ENCODE results near the gene SAP30L.

The SAP30L gene

GRCh38 chr5:154466147-154466546, 20.4 kb downstream of the SAP30L start:
- peak; percentile 26 for DNase-seq

GRCh38 chr5:154466671-154467070, 20.9 kb downstream of the SAP30L start:
- DNase-seq: peak; percentile 31

- DNase-seq: peak; percentile 54
These were observed 22.0 kb downstream of the SAP30L start for GRCh38 chr5:154467655-154468354.

- DNase-seq: no peak
These were observed 24.3 kb downstream of the SAP30L start for GRCh38 chr5:154470137-154470536.

DNA sequence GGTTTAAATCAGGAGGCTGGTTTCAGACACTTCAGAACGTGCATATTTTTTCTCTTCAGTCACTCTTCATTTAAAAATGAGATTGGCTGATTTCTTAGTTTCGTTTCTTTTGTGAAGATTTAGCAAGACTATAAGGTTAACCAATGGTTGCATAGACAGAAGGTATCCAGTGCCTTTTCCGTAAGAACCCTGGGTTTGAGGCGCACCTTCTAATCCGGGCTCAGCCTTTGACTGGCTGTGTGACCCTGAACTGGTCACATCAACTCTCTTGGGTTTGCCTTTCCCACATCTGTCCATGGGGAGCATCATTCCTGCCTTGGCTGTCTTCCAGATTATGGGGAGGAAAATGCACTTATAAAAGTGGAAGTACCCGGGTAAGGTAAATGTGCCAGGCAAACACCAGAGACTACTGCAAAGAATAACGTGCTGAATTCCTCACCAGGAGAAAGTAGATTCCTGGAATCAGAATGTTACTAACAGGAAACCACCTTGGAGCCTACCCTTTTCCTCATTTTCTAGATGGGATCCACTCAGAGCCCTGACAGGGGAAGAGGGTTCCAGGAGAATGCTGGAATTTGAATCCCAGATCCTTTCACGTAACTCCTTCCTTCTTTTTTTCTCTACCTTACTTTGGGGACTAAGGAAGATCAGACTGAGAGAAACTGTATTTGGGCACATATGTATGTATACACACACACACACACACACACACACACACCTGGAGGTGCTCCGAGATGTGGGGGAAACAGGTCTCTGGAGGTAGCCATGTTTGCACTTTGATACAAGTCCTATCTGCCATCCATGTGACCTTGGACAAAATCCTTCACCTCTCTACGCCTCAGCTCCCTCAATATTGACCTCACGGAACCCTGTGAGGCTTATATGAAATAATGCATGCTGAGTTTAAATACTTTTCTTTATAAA, 25.4 kb downstream of the SAP30L start:
- no peak for DNase-seq

DNA sequence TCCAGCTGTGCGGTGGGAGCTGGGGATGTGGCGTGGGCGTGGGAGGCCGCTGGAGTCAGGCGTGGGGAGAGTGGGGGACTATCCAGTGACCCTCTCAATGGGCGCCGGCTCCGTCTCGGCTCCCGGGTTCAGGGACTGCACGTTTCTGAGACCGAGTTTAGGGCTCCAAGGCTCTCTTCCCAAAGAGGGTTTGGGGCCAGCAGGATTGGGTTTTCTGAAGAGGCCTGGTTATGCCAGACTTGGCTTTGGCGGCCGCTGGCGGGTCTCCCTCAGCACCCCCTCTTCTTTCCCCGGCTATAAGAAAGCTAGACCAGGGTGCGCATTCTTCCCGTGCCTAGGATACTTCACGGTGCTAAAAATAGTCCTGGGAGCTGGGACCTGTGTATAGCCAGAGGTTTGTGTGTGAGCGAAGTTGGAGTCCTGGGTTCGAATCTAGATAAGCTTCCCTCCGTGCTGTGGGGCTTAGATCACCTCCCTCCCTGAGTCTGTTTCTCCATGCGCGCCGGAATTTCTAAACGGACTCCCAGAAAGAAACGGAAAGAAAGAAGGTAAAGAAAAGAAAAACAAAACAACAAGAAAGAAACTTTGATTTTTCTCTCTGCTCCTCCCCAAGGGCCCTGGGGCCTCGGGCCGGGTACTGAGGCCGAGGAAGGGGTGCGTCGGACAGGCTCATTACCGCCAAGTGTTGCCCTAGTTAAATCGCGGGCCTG, 27.2 kb downstream of the SAP30L start:
- no peak for DNase-seq

- DNase-seq: no peak
These were observed 27.9 kb downstream of the SAP30L start for GRCh38 chr5:154473581-154474283.

DNA sequence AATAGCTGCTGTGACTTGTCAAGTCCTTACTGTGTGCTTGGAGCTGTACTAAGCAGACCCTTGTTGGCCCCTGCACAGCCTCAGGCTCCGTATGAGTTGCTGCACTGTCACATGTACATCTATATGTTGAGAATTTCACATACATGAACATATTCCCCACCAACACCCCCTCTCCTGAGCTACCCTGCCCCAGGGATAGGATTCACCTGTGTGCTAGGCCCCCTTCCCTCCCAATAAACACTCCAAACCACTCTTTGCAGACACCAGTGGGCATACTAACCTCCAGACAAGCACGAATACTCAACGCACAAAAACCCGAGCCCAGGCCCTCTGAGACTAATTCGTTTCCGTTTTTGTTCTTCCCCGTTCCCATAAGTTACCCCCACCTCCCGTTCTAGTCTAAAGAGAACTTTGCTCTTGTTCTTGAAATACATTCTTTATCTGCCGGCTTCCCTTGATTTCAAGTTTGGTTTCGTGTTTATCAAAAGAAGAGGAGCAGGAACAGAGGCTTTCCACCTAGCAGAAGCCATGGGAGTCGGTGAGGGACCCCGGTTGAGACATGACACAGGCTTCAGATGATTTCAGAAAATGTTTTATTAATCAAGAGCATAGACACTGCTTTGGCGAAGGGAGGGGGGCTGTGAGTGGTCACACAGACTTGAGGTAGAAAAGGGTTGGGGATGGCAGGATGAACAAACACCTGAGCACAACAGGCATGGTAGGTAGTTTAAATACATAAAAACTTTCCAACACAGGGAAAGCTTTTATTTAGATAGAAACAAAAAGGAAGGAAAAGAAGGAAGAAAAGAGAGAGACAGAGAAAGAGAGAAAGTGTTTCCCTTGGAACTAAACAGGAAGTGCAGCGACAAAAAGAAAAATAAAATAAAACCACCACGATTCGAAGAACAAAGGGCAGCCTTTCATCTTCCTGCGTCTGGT, 28.9 kb downstream of the SAP30L start:
- no peak for DNase-seq

- no peak for DNase-seq
These were observed 30.0 kb downstream of the SAP30L start for GRCh38 chr5:154475591-154476353.

GRCh38 chr5:154476354-154477205, 30.8 kb downstream of the SAP30L start:
- no peak for DNase-seq

DNA sequence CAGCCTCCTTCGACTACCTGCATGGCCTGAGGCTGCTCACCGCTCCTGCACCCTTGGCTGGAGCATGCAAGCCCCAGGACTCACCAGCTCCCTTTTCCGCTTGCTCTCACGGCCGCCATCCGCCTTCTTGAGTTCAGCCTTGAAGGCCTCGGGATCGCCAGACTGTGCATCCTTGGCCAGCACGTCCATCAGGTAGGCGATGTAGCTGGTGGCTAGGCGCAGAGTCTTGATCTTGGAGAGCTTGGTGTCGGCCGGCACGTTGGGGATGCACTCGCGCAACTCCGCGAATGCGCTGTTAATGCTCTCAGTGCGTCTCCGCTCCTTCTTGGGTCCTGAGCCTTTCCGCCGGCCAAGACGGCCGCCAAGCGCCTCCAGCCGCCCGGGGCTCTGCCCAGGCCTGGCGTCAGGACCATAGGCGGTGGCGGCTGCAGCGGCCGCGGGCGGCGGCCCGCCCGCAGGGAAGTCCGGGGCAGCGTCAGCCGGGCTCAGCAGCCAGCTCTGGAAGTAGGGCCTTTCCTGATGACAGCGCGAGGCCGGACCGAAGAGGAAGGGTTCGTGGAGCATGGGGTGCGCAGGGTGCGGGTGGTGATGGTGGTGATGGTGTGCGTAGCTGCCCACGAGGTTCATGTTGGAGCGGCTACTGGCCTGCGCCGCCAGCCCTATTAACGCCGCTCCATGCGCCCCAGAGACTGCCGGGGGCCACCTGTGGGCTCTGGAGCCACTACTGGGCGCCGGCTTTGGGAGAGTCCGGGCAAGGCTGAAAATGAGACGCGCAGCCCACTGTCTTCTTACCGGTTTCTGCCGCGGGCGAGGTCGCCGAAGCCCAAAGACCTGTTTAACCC, 31.8 kb downstream of the SAP30L start:
- DNase-seq: peak; percentile 20

DNA sequence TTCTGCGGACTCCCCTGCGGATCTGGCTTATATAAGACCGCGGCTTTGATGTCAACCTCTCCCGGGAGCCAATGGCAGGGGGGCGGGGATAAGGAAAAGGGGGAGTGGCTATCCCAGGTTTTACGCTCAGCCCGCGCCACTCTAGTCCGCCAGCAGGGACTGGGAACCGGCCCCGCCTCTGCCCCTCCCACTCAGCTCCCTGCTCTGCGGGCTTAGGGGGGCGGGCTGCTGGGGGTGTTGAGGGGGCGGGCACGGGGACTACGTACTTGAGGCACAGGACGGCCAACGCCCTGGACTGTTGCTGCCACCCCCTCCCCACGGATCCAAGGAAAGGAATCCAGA, 32.4 kb downstream of the SAP30L start, which contains the start of gene HAND1:
Gene HAND1 (minus strand): TSS at position 4 of the 342 bp plus-strand sequence. CDS start 219 bp downstream, outside the sequence.
- DNase-seq: peak; percentile 65

GRCh38 chr5:154478752-154479159, 33.0 kb downstream of the SAP30L start:
- DNase-seq: peak; percentile 32

- DNase-seq: no peak
These were observed 33.6 kb downstream of the SAP30L start for GRCh38 chr5:154479160-154479943.

- no peak for DNase-seq
These were observed 34.4 kb downstream of the SAP30L start for GRCh38 chr5:154479944-154480750.

- no peak for DNase-seq
These were observed 35.0 kb downstream of the SAP30L start for GRCh38 chr5:154480847-154481246.
